ENCODE data around the gene SPTLC1. TPM values are rescaled to one million over a fixed set of nuclear protein-coding genes. Genes with fewer than 3 reads are reported as not detected.
"Not testable (repeated sequence)": the region's sequence is repeated elsewhere in the genome, so short reads cannot be mapped to it uniquely, and the experiment has no call there.

The SPTLC1 gene
- total RNA-seq, 1 donor from 2014 or later, result 65.4 TPM

DNA sequence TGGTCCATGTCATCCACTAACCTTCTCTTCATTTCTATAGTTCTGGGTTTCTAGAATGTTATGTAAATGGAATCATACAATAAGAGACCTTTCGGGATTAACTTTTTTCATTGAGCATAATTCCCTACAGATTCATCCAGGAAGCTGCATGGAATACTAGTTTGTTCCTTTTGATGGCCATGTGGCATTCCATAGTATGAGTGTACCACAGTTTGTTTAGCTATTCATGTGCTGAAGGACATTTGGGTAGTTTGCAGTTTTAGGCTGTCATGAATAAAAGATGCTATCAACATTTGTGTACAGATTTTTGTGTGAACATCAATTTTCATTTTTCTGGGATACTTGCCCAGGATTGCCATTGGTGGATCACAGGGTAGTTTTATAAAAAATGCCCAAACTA, 6.8 kb upstream of the SPTLC1 start:
- ATAC-seq, result no peak
- TF ChIP-seq, protein P1, sequence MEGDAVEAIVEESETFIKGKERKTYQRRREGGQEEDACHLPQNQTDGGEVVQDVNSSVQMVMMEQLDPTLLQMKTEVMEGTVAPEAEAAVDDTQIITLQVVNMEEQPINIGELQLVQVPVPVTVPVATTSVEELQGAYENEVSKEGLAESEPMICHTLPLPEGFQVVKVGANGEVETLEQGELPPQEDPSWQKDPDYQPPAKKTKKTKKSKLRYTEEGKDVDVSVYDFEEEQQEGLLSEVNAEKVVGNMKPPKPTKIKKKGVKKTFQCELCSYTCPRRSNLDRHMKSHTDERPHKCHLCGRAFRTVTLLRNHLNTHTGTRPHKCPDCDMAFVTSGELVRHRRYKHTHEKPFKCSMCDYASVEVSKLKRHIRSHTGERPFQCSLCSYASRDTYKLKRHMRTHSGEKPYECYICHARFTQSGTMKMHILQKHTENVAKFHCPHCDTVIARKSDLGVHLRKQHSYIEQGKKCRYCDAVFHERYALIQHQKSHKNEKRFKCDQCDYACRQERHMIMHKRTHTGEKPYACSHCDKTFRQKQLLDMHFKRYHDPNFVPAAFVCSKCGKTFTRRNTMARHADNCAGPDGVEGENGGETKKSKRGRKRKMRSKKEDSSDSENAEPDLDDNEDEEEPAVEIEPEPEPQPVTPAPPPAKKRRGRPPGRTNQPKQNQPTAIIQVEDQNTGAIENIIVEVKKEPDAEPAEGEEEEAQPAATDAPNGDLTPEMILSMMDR (IDR thresholded peaks at IDR 0.05), result no peak
- Histone ChIP-seq H3K4me3 (no peak overlapping the region), H3K27me3 (ENCODE audit: low read depth) (no peaks in the 10 kb centered on the region), H3K27ac (no peak overlapping the region), H3K4me1 (no peaks in the 10 kb centered on the region), H3K9me3 (no peaks in the 10 kb centered on the region), H3K36me3 (no peaks in the 10 kb centered on the region)
- intact Hi-C loops (cut with DNase I), result no loop called here
- no peak for DNase-seq

DNA sequence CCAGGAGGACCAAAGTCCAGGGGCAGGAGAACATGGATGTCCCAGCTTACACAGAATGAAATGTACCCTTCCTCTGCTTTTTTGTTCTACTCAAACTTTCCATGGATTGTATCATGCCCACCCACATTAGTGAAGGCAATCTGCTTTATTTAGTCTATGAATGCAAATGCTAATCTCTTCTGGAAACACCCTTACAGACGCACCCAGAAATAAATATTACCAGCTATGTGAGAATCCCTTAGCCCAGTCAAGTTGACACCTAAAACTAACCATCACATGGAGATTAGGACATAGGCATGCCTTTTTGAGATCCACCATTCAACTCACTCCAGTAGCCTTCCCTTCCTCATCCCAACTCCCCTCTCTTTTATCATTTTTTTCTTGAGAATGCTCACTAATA, 6.1 kb upstream of the SPTLC1 start:
- no peaks in the 10 kb centered on the region for H3K36me3 ChIP-seq
- no peak for ATAC-seq
- TF ChIP-seq, protein P1 (IDR thresholded peaks at IDR 0.05), result no peak
- intact Hi-C loops (cut with DNase I), result no loop called here
- no peak for DNase-seq
- no peaks in the 10 kb centered on the region for H3K27me3 ChIP-seq (ENCODE audit: low read depth)
- no peaks in the 10 kb centered on the region for H3K4me1 ChIP-seq
- H3K27ac ChIP-seq, result no peak overlapping the region
- no peak overlapping the region for H3K4me3 ChIP-seq
- no peaks in the 10 kb centered on the region for H3K9me3 ChIP-seq

GRCh38 chr9:92120138-92120537, 4.9 kb upstream of the SPTLC1 start:
- H3K27me3 ChIP-seq (ENCODE audit: low read depth), result no peaks in the 10 kb centered on the region
- ATAC-seq, result no peak
- H3K36me3 ChIP-seq, result no peaks in the 10 kb centered on the region
- H3K27ac ChIP-seq, result no peak overlapping the region
- intact Hi-C loops (cut with DNase I), result no loop called here
- no peak overlapping the region for H3K4me3 ChIP-seq
- no peak for DNase-seq
- TF ChIP-seq, protein P1 (IDR thresholded peaks at IDR 0.05), result no peak
- no peaks in the 10 kb centered on the region for H3K4me1 ChIP-seq
- H3K9me3 ChIP-seq, result no peaks in the 10 kb centered on the region

- no peak overlapping the region for H3K4me3 ChIP-seq
- peaks cover under 1% of the 10 kb centered on the region for H3K4me1 ChIP-seq
- H3K9me3 ChIP-seq, result no peaks in the 10 kb centered on the region
- H3K36me3 ChIP-seq, result no peaks in the 10 kb centered on the region
- ATAC-seq, result no peak
- no peak overlapping the region for H3K27ac ChIP-seq
- DNase-seq, result no peak
- TF ChIP-seq, protein P1 (IDR thresholded peaks at IDR 0.05), result no peak
- intact Hi-C loops (cut with DNase I), result no loop called here
- no peaks in the 10 kb centered on the region for H3K27me3 ChIP-seq (ENCODE audit: low read depth)
These were observed 4.4 kb upstream of the SPTLC1 start for GRCh38 chr9:92119586-92119985.

GRCh38 chr9:92108122-92108521, 7.1 kb downstream of the SPTLC1 start:
- ATAC-seq, result no peak
- peaks cover 6% of the 10 kb centered on the region for H3K4me1 ChIP-seq
- peaks cover 75% of the 10 kb centered on the region for H3K36me3 ChIP-seq
- H3K27ac ChIP-seq, result no peak overlapping the region
- no peaks in the 10 kb centered on the region for H3K27me3 ChIP-seq (ENCODE audit: low read depth)
- TF ChIP-seq, protein P1 (IDR thresholded peaks at IDR 0.05), result no peak
- no peaks in the 10 kb centered on the region for H3K9me3 ChIP-seq
- intact Hi-C loops (cut with DNase I), result no loop called here
- H3K4me3 ChIP-seq, result no peak overlapping the region
- DNase-seq, result no peak

- peaks cover 59% of the 10 kb centered on the region for H3K36me3 ChIP-seq
- H3K4me1 ChIP-seq; DNase-seq; H3K27me3 ChIP-seq (ENCODE audit: low read depth); H3K9me3 ChIP-seq; ATAC-seq; H3K27ac ChIP-seq; H3K4me3 ChIP-seq; intact Hi-C loops (cut with DNase I): not testable (repeated sequence)
These were observed 9.6 kb downstream of the SPTLC1 start for GRCh38 chr9:92105446-92106225.

- H3K9me3 ChIP-seq; H3K4me3 ChIP-seq; H3K27me3 ChIP-seq (ENCODE audit: low read depth); DNase-seq; H3K27ac ChIP-seq; ATAC-seq; H3K4me1 ChIP-seq; intact Hi-C loops (cut with DNase I): not testable (repeated sequence)
- H3K36me3 ChIP-seq, result peaks cover 48% of the 10 kb centered on the region
These were observed 11.6 kb downstream of the SPTLC1 start for GRCh38 chr9:92103601-92104000.

Data from lower lobe of right lung (tissue), 2 donors.